Erythroblast (primary cell): Measurements from ENCODE around the gene RICTOR.

Experiments used
- GATA1 ChIP-seq: IDR thresholded peaks from 2 replicates; pipeline ENCODE4 v1.6.1; 2011; ENCODE audit warnings: low read depth, mild to moderate bottlenecking, control low read depth, low read length, moderate library complexity
- POLR2A ChIP-seq: IDR thresholded peaks from 2 replicates; pipeline ENCODE4 v1.6.1; 2011; ENCODE audit warnings: mild to moderate bottlenecking, low read length

DNA sequence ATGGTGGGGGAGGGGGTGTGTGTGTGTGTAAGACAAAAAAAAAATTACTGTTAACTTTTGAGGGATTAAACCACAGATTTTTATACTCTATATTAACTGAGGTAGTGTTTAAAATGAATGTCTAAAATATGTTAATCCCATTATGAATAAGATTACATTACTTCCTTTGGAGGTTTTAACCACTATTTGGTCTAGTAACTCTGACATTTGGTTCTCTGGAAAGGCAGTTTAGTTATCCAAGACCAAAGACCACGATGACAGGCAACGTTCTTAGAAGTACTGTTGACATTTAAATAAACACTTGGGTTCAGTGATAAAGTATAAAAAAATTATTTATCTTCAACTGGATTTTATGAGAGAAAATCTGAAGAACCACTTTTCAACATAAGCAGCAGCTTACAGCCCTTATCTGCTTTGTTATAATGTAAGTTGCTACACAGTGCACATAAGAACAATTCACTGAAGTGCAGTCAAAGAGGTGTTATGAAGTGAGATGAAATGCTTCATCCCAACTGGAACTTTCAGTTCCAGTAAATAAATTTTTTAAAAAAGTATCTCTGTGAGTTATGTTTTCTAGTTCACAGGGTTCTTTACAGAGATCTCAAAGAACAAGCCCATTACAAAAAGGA lies 133.9 kb downstream of the RICTOR start:
- TF ChIP-seq POLR2A (no peak), GATA1 (no peak)
